ENCODE measurements around the gene CLINT1. TPM values are rescaled to one million over a fixed set of nuclear protein-coding genes. Genes with fewer than 3 reads are reported as not detected.
A peak's percentile ranks its signal among the peaks of the same experiment; 100 is the strongest.

The CLINT1 gene
- total and polyA plus RNA-seq, 2 of the 4 experiments (the other 2 are of a cell fraction): 144 to 146 TPM

GRCh38 chr5:157816682-157817386 lies 42.1 kb downstream of the CLINT1 start:
- Histone ChIP-seq H3K9ac (ENCODE audit: low read depth, low read length) (no peak overlapping the region), H3K4me3 (ENCODE audit: insufficient read depth, low read depth, low read length) (no peak overlapping the region), H3K27ac (ENCODE audit: insufficient read depth, low read length) (no peak overlapping the region), H2BK5ac (ENCODE audit: low read depth, low read length, poor library complexity, severe bottlenecking) (no peak overlapping the region), H3K14ac (replicated peaks; ENCODE audit: low read depth, low read length) (no peak overlapping the region), H2AK9ac (replicated peaks; ENCODE audit: low read depth, low read length, poor library complexity) (no peak overlapping the region), H4K5ac (ENCODE audit: low read depth, low read length) (no peak overlapping the region), H3K4me2 (ENCODE audit: low read depth, low read length) (no peak overlapping the region), H2BK20ac (ENCODE audit: low read depth, low read length) (no peak overlapping the region), H2BK120ac (ENCODE audit: low read depth, low read length) (no peak overlapping the region), H3K27me3 (ENCODE audit: control insufficient read depth, insufficient read depth, low read length) (no peaks in the 10 kb centered on the region), H3K56ac (ENCODE audit: extremely low read depth, insufficient read depth, low read length) (no peak overlapping the region), H3K36me3 (ENCODE audit: control insufficient read depth, insufficient read depth, low read length) (peaks cover 17% of the 10 kb centered on the region), H2AK5ac (ENCODE audit: low read depth, low read length) (no peak overlapping the region), H3K23ac (ENCODE audit: low read depth, low read length) (no peak overlapping the region), H3K9me3 (ENCODE audit: control insufficient read depth, insufficient read depth, low read length) (no peaks in the 10 kb centered on the region), H2AFZ (replicated peaks; ENCODE audit: low read length, poor library complexity) (no peak overlapping the region), H3K79me1 (ENCODE audit: low read depth in 1 of 2, low read length in 2 of 2) (peaks cover 14 to 33% of the 10 kb centered on the region in 2 experiments), H3K4ac (ENCODE audit: low read depth, low read length) (no peak overlapping the region), H4K91ac (ENCODE audit: insufficient read depth, low read depth, low read length) (no peak overlapping the region), H3K18ac (ENCODE audit: low read depth, low read length) (no peak overlapping the region), H3K4me1 (ENCODE audit: control insufficient read depth, insufficient read depth, low read length) (peaks cover 6% of the 10 kb centered on the region), H2BK15ac (ENCODE audit: low read depth, low read length) (no peak overlapping the region), H4K20me1 (ENCODE audit: insufficient read depth, low read length) (peaks cover 32% of the 10 kb centered on the region), H3K9me1 (ENCODE audit: insufficient read depth, low read length) (peaks cover 2% of the 10 kb centered on the region; the same call in 1 of the 2 replicates), H4K8ac (ENCODE audit: low read depth in 2 of 2, low read length in 2 of 2) (no peak overlapping the region)
- POLR2A ChIA-PET (ENCODE audit: unreplicated experiment): no interaction called here
- in situ Hi-C loops (cut with MboI; ENCODE audit: low sequenced_read_pairs) (no loop called here), intact Hi-C loops (cut with micrococcal nuclease) (loop anchor here (1.0 to 10.0 kb wide), 4 partner anchors 101 to 358 kb away; no protein-coding TSS in a partner anchor), dilution Hi-C loops (cut with HindIII; ENCODE audit: low sequenced_read_pairs, unreplicated experiment) (loop anchor here (25.0 kb wide), 1 partner anchor 195 kb away; no protein-coding TSS in a partner anchor)
- no TSS peak for BruUV-seq (replicated peaks)
- CTCF ChIA-PET: interaction anchor here (0.7 to 1.6 kb wide), 8 partner anchors 11 to 178 kb away, joined by 3 to 8 read pairs (median 3); no protein-coding TSS in a partner anchor
- WGBS, 2 experiments (ENCODE audit: extremely low coverage in 2 of 2, insufficient read length in 1 of 2): no CpG with 5 or more reads among the region's 1 CpG
- TF ChIP-seq NFE2L2 (IDR thresholded peaks at IDR 0.05; ENCODE audit: low read depth, low read length) (no peak), RCOR1 (IDR thresholded peaks at IDR 0.05; ENCODE audit: insufficient replicate concordance, low read length) (no peak), MAZ (IDR thresholded peaks at IDR 0.05; ENCODE audit: borderline replicate concordance, low read depth, low read length) (no peak), RAD21 (IDR thresholded peaks at IDR 0.05; ENCODE audit: low read length) (peak; percentile 59), SMC3 (IDR thresholded peaks at IDR 0.05; ENCODE audit: low read depth, low read length) (peak; percentile 42; the same call in 1 of the 2 replicates), MXI1 (IDR thresholded peaks at IDR 0.05; ENCODE audit: borderline replicate concordance, low read depth, low read length) (no peak), CTCF (conservative IDR thresholded peaks at IDR 0.05; ENCODE audit: low read depth, low read length) (peak; percentile 65), ELK1 (IDR thresholded peaks at IDR 0.05; ENCODE audit: borderline replicate concordance, low read depth, low read length) (no peak), CHD1 (IDR thresholded peaks at IDR 0.05; ENCODE audit: low read depth, low read length) (no peak), MAFK (IDR thresholded peaks at IDR 0.05; ENCODE audit: low read depth, low read length) (no peak)
- ATAC-seq (ENCODE audit: low read depth) (peak; percentile 44), DNase-seq (peak; percentile 29)

Measured in IMR-90 (cell line).